ENCODE data around the gene RASSF6.

- no peak for TF ChIP-seq POLR2A (IDR thresholded peaks at IDR 0.05; ENCODE audit: low read depth)
- TF ChIP-seq POLR2AphosphoS5 (IDR thresholded peaks at IDR 0.05) = no peak
- TF ChIP-seq, protein P1, sequence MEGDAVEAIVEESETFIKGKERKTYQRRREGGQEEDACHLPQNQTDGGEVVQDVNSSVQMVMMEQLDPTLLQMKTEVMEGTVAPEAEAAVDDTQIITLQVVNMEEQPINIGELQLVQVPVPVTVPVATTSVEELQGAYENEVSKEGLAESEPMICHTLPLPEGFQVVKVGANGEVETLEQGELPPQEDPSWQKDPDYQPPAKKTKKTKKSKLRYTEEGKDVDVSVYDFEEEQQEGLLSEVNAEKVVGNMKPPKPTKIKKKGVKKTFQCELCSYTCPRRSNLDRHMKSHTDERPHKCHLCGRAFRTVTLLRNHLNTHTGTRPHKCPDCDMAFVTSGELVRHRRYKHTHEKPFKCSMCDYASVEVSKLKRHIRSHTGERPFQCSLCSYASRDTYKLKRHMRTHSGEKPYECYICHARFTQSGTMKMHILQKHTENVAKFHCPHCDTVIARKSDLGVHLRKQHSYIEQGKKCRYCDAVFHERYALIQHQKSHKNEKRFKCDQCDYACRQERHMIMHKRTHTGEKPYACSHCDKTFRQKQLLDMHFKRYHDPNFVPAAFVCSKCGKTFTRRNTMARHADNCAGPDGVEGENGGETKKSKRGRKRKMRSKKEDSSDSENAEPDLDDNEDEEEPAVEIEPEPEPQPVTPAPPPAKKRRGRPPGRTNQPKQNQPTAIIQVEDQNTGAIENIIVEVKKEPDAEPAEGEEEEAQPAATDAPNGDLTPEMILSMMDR (IDR thresholded peaks at IDR 0.05) = no peak
Measured at GRCh38 chr4:73575660-73576059, 44.6 kb downstream of the RASSF6 start.

Measured in esophagus muscularis mucosa (tissue), 3 donors.